DMS153 treated with DMSO at 0.1 percent for 48 hours (cell line): ENCODE measurements around the gene AP4B1.
"Not testable (repeated sequence)": the region's sequence is repeated elsewhere in the genome, so short reads cannot be mapped to it uniquely, and the experiment has no call there.

Experiments
- DNase-seq: peaks from one replicate; lab custom pipeline; 2025; ENCODE audit not compliant: unreplicated experiment; lab: John Stamatoyannopoulos, UW

Gene AP4B1

GRCh38 chr1:113858982-113859381 lies 45.6 kb downstream of the AP4B1 start:
- no peak for DNase-seq

- no peak for DNase-seq
These were observed 46.2 kb downstream of the AP4B1 start for GRCh38 chr1:113858418-113858817.

- DNase-seq, result no peak
These were observed 46.8 kb downstream of the AP4B1 start for GRCh38 chr1:113857776-113858175.

- DNase-seq, result no peak
These were observed 48.2 kb downstream of the AP4B1 start for GRCh38 chr1:113856401-113856790.

GRCh38 chr1:113855630-113856400 lies 48.8 kb downstream of the AP4B1 start:
- DNase-seq, result no peak

GRCh38 chr1:113854234-113854633 lies 50.4 kb downstream of the AP4B1 start:
- no peak for DNase-seq

- not testable (repeated sequence) for DNase-seq
These were observed 51.9 kb downstream of the AP4B1 start for GRCh38 chr1:113852694-113853093.

GRCh38 chr1:113850127-113850796 lies 54.3 kb downstream of the AP4B1 start:
- DNase-seq, result no peak

- DNase-seq, result no peak
These were observed 55.5 kb downstream of the AP4B1 start for GRCh38 chr1:113849072-113849471.

GRCh38 chr1:113846391-113847035 lies 58.1 kb downstream of the AP4B1 start:
- DNase-seq, result no peak
